PFSK-1 (cell line): ENCODE measurements around the gene RBFOX1.

Experiments
- FOXP2 ChIP-seq: optimal IDR thresholded peaks from 2 replicates; pipeline ENCODE3; 2011; ENCODE audit warnings: borderline replicate concordance, control low read depth, inconsistent platforms; ENCODE audit not compliant: insufficient read depth; ENCODE audit errors: extremely low read length, extremely low read depth
- POLR2AphosphoS5 ChIP-seq: IDR thresholded peaks from 2 replicates; pipeline ENCODE4 v1.6.1; 2012; ENCODE audit warnings: low read depth, mild to moderate bottlenecking, control low read depth, low read length, moderate library complexity
- REST ChIP-seq, 2 experiments: IDR thresholded peaks; 2 replicates each; pipeline versions ENCODE4 v1.6.1 to v1.8.0; 2011 to 2012; ENCODE audit warnings: low read depth in 2 of 2, low read length in 2 of 2, control low read depth in 1 of 2, inconsistent platforms in 1 of 2, mild to moderate bottlenecking in 1 of 2, moderate library complexity in 1 of 2; ENCODE audit not compliant: insufficient read depth in 1 of 2
- SIN3A ChIP-seq: IDR thresholded peaks from 2 replicates; pipeline ENCODE4 v1.6.1; 2012; ENCODE audit warnings: mild to moderate bottlenecking, low read length, moderate library complexity, borderline replicate concordance; ENCODE audit not compliant: insufficient read depth
- TAF1 ChIP-seq: IDR thresholded peaks from 2 replicates; pipeline ENCODE4 v1.6.1; 2012; ENCODE audit warnings: low read length, control low read depth, borderline replicate concordance; ENCODE audit not compliant: insufficient read depth

The RBFOX1 gene

GRCh38 chr16:7437843-7438242 is 105.2 kb downstream of the RBFOX1 start:
- TF ChIP-seq FOXP2 (no peak), TAF1 (no peak), POLR2AphosphoS5 (no peak), REST (IDR thresholded peaks at IDR 0.05; ENCODE audit: insufficient read depth in 1 of 2, low read depth in 2 of 2, low read length in 2 of 2) (no peak), SIN3A (no peak)

GRCh38 chr16:7438601-7439000 is 106.0 kb downstream of the RBFOX1 start:
- TF ChIP-seq REST (IDR thresholded peaks at IDR 0.05; ENCODE audit: insufficient read depth in 1 of 2, low read depth in 2 of 2, low read length in 2 of 2) = no peak
- no peak for TF ChIP-seq POLR2AphosphoS5
- no peak for TF ChIP-seq TAF1
- no peak for TF ChIP-seq FOXP2
- TF ChIP-seq SIN3A = no peak

GRCh38 chr16:7439518-7439917 is 106.9 kb downstream of the RBFOX1 start:
- TF ChIP-seq FOXP2 (no peak), SIN3A (no peak), REST (IDR thresholded peaks at IDR 0.05; ENCODE audit: insufficient read depth in 1 of 2, low read depth in 2 of 2, low read length in 2 of 2) (no peak), TAF1 (no peak), POLR2AphosphoS5 (no peak)

GRCh38 chr16:7440886-7441400 is 108.3 kb downstream of the RBFOX1 start:
- TF ChIP-seq SIN3A (no peak), POLR2AphosphoS5 (no peak), TAF1 (no peak), REST (IDR thresholded peaks at IDR 0.05; ENCODE audit: insufficient read depth in 1 of 2, low read depth in 2 of 2, low read length in 2 of 2) (no peak), FOXP2 (no peak)

- TF ChIP-seq TAF1 = no peak
- no peak for TF ChIP-seq SIN3A
- no peak for TF ChIP-seq REST (IDR thresholded peaks at IDR 0.05; ENCODE audit: insufficient read depth in 1 of 2, low read depth in 2 of 2, low read length in 2 of 2)
- no peak for TF ChIP-seq POLR2AphosphoS5
- no peak for TF ChIP-seq FOXP2
These were observed 109.4 kb downstream of the RBFOX1 start for GRCh38 chr16:7442050-7442449.
